Panc1 (cell line): Measurements from ENCODE around the gene ARMC2.

Experiments used
- CTCF ChIP-seq: fragments of 450-650 bp; IDR thresholded peaks from 2 replicates; pipeline ENCODE4 v1.5.1; 2017; ENCODE audit warnings: mild to moderate bottlenecking
- REST ChIP-seq, 2 experiments: IDR thresholded peaks; 2 replicates each; pipeline ENCODE4 v1.6.1; 2011 to 2012; ENCODE audit warnings: low read depth in 2 of 2, control low read depth in 1 of 2, low read length in 1 of 2, mild to moderate bottlenecking in 1 of 2, moderate library complexity in 1 of 2; ENCODE audit not compliant: insufficient read depth in 1 of 2
- TCF7L2 ChIP-seq: IDR thresholded peaks from 2 replicates; pipeline ENCODE4 v1.6.1; 2011; ENCODE audit warnings: mild to moderate bottlenecking, low read depth, low read length, inconsistent platforms

- no peak for TF ChIP-seq CTCF
- TF ChIP-seq TCF7L2, result no peak
- no peak for TF ChIP-seq REST (IDR thresholded peaks at IDR 0.05; ENCODE audit: insufficient read depth in 1 of 2, low read depth in 2 of 2, low read length in 1 of 2)
These were observed 39.8 kb downstream of the ARMC2 start for GRCh38 chr6:108888052-108888451.
